ENCODE results near the gene PNMA1.

- no peak for TF ChIP-seq POLR2A (IDR thresholded peaks at IDR 0.05)
- TF ChIP-seq, protein P1, sequence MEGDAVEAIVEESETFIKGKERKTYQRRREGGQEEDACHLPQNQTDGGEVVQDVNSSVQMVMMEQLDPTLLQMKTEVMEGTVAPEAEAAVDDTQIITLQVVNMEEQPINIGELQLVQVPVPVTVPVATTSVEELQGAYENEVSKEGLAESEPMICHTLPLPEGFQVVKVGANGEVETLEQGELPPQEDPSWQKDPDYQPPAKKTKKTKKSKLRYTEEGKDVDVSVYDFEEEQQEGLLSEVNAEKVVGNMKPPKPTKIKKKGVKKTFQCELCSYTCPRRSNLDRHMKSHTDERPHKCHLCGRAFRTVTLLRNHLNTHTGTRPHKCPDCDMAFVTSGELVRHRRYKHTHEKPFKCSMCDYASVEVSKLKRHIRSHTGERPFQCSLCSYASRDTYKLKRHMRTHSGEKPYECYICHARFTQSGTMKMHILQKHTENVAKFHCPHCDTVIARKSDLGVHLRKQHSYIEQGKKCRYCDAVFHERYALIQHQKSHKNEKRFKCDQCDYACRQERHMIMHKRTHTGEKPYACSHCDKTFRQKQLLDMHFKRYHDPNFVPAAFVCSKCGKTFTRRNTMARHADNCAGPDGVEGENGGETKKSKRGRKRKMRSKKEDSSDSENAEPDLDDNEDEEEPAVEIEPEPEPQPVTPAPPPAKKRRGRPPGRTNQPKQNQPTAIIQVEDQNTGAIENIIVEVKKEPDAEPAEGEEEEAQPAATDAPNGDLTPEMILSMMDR (IDR thresholded peaks at IDR 0.05): no peak
Observed at GRCh38 chr14:73667854-73668253, 46.3 kb downstream of the PNMA1 start.

Measured in heart left ventricle (tissue), 13 donors.